Measurements from ENCODE around the gene EPHA4.

DNA sequence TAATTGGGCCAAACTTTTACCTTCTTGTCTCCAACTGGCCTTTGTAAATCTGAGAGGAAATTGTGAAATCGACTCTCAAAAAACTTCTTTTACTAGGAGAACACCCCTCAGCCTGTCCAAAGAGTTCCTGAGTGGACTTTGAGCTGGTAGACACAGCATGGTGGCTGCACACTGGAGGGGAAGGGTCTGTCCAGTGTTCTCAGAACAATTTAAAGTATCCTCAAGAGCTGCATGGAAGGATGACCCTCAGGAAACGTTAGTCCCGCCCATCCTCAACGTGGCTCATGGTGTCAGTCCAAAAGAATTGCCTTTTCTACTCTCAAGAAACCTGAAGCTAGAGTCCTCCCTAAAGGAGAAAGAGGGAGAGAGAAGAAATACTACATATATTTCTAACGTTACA is 182.7 kb downstream of the EPHA4 start:
- TF ChIP-seq CTCF (conservative IDR thresholded peaks at IDR 0.05; ENCODE audit: low read length) (no peak), EZH2phosphoT487 (IDR thresholded peaks at IDR 0.05; ENCODE audit: borderline replicate concordance, low read depth, low read length) (no peak)
